ENCODE results near the gene CCDC9B.

GRCh38 chr15:40320931-40321371 is 19.8 kb downstream of the CCDC9B start:
- TF ChIP-seq EZH2 (IDR thresholded peaks at IDR 0.05; ENCODE audit: insufficient read depth, poor library complexity, severe bottlenecking) (no peak), EZH2phosphoT487 (IDR thresholded peaks at IDR 0.05; ENCODE audit: insufficient read depth, low read depth) (no peak)

Measured in GM23248 (cell line).